Epidermal melanocyte (primary cell): ENCODE data around the gene FAM9A.
A peak's percentile ranks its signal among the peaks of the same experiment; 100 is the strongest.
"Not testable (repeated sequence)": the region's sequence is repeated elsewhere in the genome, so short reads cannot be mapped to it uniquely, and the experiment has no call there.

Experiments
- DNase-seq: peaks from one replicate; pipeline ENCODE4 v3.0.0; 2011; ENCODE audit warnings: low spot score; ENCODE audit not compliant: insufficient read length

Gene FAM9A

GRCh38 chrX:8805046-8805445, 3.9 kb upstream of the FAM9A start:
- no peak for DNase-seq

GRCh38 chrX:8803326-8803725, 2.1 kb upstream of the FAM9A start:
- no peak for DNase-seq

GRCh38 chrX:8800351-8800750, 832 bp downstream of the FAM9A start:
- not testable (repeated sequence) for DNase-seq

GRCh38 chrX:8799281-8799680, 1.9 kb downstream of the FAM9A start:
- not testable (repeated sequence) for DNase-seq

- not testable (repeated sequence) for DNase-seq
Observed at GRCh38 chrX:8798702-8799101, 2.5 kb downstream of the FAM9A start.

GRCh38 chrX:8787119-8787518, 14.1 kb downstream of the FAM9A start:
- not testable (repeated sequence) for DNase-seq

GRCh38 chrX:8784162-8784561, 17.0 kb downstream of the FAM9A start:
- no peak for DNase-seq

GRCh38 chrX:8783714-8784098, 17.5 kb downstream of the FAM9A start:
- DNase-seq: no peak

GRCh38 chrX:8783097-8783713, 18.0 kb downstream of the FAM9A start:
- no peak for DNase-seq

- DNase-seq: no peak
Observed at GRCh38 chrX:8782595-8782994, 18.6 kb downstream of the FAM9A start.

- not testable (repeated sequence) for DNase-seq
Observed at GRCh38 chrX:8781921-8782320, 19.3 kb downstream of the FAM9A start.

GRCh38 chrX:8773117-8773516, 28.1 kb downstream of the FAM9A start:
- DNase-seq: no peak

- no peak for DNase-seq
Observed at GRCh38 chrX:8760021-8760420, 41.2 kb downstream of the FAM9A start.

GRCh38 chrX:8758706-8759105, 42.5 kb downstream of the FAM9A start:
- DNase-seq: not testable (repeated sequence)

GRCh38 chrX:8757609-8758389, 43.4 kb downstream of the FAM9A start:
- DNase-seq: not testable (repeated sequence)

- DNase-seq: no peak
Observed at GRCh38 chrX:8755813-8756212, 45.4 kb downstream of the FAM9A start.

- DNase-seq: no peak
Observed at GRCh38 chrX:8755116-8755515, 46.1 kb downstream of the FAM9A start.

GRCh38 chrX:8749697-8750096, 51.5 kb downstream of the FAM9A start:
- no peak for DNase-seq

- peak; percentile 22 for DNase-seq
Observed at GRCh38 chrX:8748855-8749254, 52.3 kb downstream of the FAM9A start.

GRCh38 chrX:8743126-8743732, 58.0 kb downstream of the FAM9A start:
- DNase-seq: no peak

GRCh38 chrX:8741981-8742380, 59.2 kb downstream of the FAM9A start:
- DNase-seq: no peak
